Measurements from ENCODE around the gene IZUMO1R. TPM values are rescaled to one million over a fixed set of nuclear protein-coding genes. Genes with fewer than 3 reads are reported as not detected.
"Not testable (repeated sequence)": the region's sequence is repeated elsewhere in the genome, so short reads cannot be mapped to it uniquely, and the experiment has no call there.

The IZUMO1R gene
- polyA plus RNA-seq, 3 donors: not detected

DNA sequence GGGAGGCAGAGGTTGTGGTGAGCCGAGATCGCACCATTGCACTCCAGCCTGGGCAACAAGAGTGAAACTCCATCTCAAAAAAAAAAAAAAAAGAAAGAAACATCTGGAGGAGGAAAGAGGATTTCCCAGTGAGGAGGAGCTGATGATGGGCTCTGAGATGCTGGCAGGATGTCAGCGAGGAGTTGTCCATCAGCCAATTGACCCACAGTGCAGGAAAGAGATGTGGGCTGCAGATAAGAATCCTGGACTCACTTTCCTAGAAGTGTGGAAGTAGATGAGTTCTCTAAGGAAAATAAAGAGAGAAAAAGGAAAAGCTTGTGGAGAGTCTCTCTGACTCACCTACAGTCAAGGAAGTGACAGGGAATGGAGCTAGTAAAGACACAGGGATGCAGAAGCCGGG, 9.7 kb downstream of the IZUMO1R start:
- DNase-seq (ENCODE audit: extremely low read depth in 1 of 11, low read depth in 9 of 11, low spot score in 4 of 11): no peak

DNA sequence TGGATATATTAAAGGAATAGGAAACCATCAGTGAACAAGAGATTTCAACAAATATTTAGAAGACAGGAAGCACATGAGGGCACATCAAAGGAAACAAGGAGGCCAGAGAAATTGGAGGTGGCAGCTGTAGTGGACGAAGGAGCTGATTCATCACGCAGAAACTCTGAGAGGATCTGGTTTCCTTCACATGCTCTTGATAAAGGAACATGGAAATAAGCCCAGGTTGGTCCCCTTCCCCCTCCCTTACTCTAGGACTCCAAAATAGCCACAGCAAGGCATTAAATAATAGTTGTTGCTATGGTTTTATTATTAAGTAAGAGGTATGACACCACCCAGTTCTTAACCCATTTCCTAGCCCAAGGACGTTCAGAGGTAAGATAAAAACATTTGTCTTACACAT, 11.3 kb downstream of the IZUMO1R start:
- DNase-seq (ENCODE audit: extremely low read depth in 1 of 11, low read depth in 9 of 11, low spot score in 4 of 11): no peak

DNA sequence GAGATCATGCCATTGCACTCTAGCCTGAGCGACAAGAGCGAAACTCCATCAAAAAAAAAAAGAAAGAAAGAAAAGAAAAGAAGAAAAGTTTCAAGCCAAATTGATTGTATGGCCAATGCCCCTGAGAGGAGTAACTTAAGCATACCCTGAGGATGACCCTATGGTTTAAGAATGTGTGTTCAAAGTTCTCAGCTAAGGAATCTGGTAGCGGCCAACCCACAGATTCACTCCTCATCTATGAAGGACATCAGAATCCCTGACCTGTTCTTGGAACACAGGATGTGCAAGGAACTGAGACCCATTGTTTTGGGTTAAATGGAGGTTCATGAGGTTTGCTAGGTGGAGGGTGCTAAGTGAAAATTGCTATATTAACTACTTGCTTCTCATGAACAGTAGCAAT, 18.1 kb downstream of the IZUMO1R start:
- no peak for DNase-seq (ENCODE audit: extremely low read depth in 1 of 11, low read depth in 9 of 11, low spot score in 4 of 11)

DNA sequence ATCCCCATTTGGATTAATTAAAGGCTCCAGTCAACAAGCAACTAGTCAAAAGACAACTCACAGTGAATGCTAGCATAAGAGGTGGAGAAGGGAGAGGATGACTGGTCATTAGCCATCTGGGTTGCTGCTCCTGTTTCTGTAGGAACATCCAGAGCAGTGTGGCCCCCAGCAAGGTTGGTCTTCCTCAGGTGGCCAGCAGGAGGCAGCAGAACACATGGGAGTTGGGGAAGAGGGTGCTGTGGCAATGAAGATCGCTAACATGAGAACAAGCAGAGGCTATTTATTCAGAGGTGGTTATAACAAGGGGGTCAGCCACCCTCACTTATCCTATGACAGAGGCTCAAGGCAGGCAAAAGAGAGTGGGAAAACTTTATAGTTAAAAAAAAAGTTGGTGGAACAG, 21.3 kb downstream of the IZUMO1R start:
- DNase-seq (ENCODE audit: extremely low read depth in 1 of 11, low read depth in 9 of 11, low spot score in 4 of 11): no peak

DNA sequence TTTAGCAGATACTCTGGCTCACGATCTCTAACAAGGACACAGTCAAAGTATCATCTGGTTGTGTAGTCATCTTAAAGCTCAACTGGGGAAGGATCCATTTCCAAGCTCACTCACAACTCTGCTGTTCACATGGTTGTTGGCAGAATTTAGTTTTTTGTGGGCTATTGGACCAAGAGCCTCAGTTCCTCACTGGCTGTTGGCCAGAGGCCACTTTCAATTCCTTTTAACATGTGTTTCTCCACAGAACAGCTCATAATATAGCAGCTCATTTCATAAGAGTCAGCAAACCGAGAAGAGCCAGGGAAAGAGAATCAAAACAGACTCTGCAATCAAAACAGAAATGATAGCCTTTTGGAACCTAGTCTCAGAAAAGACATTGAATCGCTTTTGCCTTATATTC, 22.6 kb downstream of the IZUMO1R start:
- DNase-seq (ENCODE audit: extremely low read depth in 1 of 11, low read depth in 9 of 11, low spot score in 4 of 11): no peak

DNA sequence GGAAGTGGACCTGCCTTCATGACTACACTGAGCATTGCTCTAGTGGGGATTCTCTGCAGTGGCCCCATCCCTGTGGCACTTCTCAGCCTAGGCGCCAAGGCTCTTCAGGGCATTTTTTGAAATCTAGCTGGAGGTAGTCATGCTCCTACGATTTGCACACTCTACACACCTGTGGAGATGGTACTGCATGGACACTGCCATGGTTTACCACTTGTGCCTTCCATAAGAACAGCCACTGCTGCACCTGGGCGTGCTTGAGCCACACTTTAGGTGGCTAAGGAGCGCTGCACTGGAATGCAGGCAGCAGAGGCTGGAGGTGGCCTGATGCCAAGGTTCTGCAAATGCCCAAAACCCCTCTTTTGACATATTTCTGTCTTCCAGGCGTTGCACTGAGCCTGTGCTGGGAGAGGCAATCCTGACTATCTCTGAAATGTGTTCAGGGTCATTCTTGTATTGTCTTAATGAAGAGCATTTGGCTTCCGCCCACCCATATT, 24.3 kb downstream of the IZUMO1R start:
- DNase-seq (ENCODE audit: extremely low read depth in 1 of 11, low read depth in 9 of 11, low spot score in 4 of 11): no peak

DNA sequence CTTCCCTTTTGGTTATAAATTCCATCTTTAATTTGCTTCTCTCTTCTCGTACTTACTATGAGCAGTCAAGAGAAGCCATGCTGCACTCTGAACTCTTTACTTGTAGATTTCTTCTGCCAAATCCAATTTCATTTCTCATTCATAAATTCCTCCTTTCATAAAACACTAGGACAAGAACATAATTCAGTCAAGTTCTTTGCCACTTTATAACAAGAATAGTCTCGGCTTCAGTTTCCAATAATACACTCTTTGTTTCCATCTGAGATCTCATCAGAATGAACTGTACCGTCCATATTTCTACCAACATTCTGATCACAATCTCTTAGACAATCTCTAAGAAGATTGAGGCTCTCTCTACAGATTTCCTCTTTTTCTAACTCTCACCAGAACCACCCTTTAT, 25.1 kb downstream of the IZUMO1R start:
- no peak for DNase-seq (ENCODE audit: extremely low read depth in 1 of 11, low read depth in 9 of 11, low spot score in 4 of 11)

DNA sequence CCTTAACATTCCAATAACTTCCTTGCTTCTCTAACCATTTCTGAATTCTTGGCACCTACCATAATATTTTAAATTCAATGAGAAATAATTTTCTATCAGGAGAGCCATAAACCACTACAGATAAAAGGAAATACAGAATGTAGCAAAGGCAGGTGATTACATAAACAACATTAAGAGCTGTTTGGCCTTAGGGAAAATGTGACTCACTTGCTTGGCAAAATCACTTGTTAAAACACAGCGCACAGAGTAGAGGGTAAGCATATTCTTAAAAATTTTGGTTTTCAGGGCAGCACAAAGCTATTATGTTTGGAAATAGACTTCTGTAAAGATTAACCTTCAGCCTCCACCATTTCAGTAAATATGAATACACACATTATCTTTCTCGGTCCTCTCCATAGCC, 26.4 kb downstream of the IZUMO1R start:
- DNase-seq (ENCODE audit: extremely low read depth in 1 of 11, low read depth in 9 of 11, low spot score in 4 of 11): no peak

DNA sequence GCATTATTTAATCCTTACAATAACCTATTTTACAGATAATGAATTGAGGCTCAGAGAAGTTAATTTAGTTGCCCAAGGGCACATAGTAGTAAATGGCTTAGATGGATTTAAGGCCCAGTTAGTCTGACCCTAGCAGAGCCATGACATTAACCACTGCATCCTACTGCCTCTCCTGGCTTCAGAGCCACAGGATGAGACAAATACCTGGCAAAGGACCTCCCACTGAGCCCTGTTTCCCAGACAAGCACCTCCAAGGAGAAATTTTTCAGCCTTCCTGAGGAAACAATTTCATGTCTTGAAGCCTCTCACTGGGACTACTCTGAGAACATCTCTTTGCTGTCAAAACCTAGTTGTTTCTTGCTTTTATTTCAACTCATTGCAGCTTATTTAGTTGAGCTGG, 28.4 kb downstream of the IZUMO1R start:
- DNase-seq (ENCODE audit: extremely low read depth in 1 of 11, low read depth in 9 of 11, low spot score in 4 of 11): no peak

DNA sequence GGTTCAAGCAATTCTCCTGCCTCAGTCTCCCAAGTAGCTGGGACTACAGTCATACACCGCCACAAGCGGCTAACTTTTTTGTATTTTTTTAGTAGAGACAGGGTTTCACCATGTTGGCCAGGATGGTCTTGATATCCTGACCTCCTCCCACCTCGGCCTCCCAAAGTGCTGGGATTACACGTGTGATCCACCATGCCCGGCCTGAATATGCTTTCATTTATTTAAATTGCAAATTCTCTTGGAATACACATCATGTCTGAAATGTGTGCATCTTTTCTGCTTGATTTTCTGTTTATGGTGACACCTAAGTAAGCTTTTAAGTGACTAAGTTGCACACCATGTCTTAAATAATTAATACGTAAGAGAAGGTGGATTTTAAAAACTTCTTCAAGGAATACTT, 31.7 kb downstream of the IZUMO1R start:
- DNase-seq (ENCODE audit: extremely low read depth in 1 of 11, low read depth in 9 of 11, low spot score in 4 of 11): no peak

DNA sequence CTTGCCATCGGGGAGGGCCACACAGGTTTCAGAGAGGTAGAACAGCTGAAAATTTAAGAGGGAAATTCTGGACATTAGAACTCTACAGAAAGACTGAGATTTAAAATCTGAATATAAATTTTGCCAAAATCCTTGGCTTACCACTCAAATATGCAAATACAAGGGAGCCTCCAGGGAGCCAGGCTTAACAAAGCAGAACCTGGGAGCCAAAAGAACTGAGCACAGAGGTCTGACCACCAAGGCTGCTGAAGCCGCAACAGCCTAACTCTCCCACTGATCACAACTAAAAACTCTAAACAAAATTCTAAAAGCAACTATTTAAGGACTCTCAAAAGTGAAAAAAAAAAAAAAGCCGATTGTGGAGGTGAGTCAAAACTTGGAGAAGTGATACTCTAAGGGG, 34.3 kb downstream of the IZUMO1R start:
- DNase-seq (ENCODE audit: extremely low read depth in 1 of 11, low read depth in 9 of 11, low spot score in 4 of 11): no peak

DNA sequence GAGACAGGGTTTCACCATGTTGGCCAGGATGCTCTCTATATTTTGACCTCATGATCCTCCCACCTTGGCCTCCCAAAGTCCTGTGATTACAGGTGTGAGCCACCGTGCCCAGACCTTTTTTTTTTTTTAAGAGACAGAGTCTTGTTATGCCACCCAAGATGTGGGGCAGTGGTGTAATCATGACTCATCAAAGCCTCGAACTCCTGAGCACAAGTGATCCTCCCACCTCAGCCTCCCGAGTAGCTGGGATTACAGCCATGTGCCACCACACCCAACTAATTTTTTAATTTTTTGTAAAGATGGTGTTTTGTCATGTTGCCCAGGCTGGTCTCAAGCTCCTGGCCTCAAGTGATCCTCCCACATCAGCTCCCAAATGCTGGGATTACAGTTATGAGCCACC, 37.9 kb downstream of the IZUMO1R start:
- no peak for DNase-seq (ENCODE audit: extremely low read depth in 1 of 11, low read depth in 9 of 11, low spot score in 4 of 11)

DNA sequence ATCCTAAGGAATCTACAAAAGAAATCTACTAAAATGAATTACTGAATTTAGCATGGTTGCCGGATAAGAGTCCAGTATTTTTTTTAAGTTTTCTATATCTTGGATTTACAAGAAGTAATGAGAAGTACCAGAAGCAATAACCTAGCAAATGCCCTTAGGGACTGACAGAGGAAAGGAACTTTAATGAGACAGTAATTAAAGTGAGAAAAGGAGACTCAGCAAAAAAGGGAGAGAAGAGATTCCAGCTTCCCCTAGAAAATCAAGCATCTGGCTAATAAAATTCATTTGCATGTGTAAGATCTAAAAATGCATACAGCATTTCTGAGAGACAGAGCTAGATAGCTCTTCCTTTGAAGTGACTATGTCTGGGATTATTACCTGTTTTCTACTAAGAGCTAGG, 39.1 kb downstream of the IZUMO1R start:
- no peak for DNase-seq (ENCODE audit: extremely low read depth in 1 of 11, low read depth in 9 of 11, low spot score in 4 of 11)

DNA sequence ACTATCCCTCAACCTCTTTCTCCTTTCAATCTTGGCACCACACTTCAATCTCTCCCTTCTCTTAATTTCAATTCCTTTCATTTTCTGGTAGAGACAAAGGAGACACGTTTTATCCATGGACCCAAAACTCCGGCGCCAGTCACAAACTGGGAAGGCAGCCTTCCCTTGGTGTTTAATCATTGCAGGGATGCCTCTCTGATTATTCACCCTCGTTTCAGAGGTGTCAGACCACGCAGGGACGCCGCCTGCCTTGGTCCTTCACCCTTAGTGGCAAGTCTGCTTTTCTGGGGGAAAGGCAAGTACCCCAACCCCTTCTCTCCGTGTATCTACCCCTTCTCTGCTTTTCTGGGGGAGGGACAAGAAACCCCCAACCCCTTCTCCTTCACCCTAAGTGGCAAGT, 41.9 kb downstream of the IZUMO1R start:
- DNase-seq (ENCODE audit: extremely low read depth in 1 of 11, low read depth in 9 of 11, low spot score in 4 of 11): not testable (repeated sequence)

DNA sequence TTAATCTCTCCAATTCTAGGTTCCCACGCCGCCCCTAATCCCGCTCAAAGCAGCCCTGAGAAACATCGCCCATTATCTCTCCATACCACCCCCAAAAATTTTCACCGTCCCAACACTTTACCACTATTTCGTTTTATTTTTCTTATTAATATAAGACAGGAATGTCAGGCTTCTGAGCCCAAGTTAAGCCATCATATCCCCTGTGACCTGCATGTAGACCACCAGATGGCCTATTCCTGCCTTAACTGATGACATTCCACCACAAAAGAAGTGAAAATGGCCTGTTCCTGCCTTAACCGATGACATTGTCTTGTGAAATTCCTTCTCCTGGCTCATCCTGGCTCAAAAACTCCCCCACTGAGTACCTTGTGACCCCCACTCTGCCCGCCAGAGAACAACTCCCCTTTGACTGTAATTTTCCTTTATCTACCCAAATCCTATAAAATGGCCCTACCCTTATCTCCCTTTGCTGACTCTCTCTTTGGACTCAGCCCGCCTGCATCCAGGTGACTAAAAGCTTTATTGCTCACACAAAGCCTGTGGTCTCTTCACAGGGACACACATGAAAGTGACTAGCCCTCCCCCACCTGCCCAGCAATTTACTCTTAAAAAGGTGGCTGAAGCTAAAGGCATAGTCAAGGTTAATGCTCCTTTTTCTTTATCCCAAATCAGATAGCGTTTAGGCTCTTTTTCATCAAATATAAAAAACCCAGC, 46.6 kb downstream of the IZUMO1R start:
- DNase-seq (ENCODE audit: extremely low read depth in 1 of 11, low read depth in 9 of 11, low spot score in 4 of 11): not testable (repeated sequence)

Other genes with a start within 250 kb of the IZUMO1R start
- 10 to 100 TPM; 22.7 to 27.9 (median 27.2) TPM for gene PANX1, start 175.7 kb upstream of the IZUMO1R start, polyA plus RNA-seq (ENCODE audit: insufficient read length in 3 of 3)
- under 1 TPM; 0.38 to 0.70 (median 0.58) TPM for gene GPR83, start 96.8 kb downstream of the IZUMO1R start, polyA plus RNA-seq (ENCODE audit: insufficient read length in 3 of 3)
- gene MRE11, start 189.3 kb downstream of the IZUMO1R start, polyA plus RNA-seq (ENCODE audit: insufficient read length in 3 of 3): 10 to 100 TPM; 26.8 to 32.6 (median 28.3) TPM
- gene ANKRD49, start 189.4 kb downstream of the IZUMO1R start, polyA plus RNA-seq (ENCODE audit: insufficient read length in 3 of 3): 10 to 100 TPM; 22.8 to 29.7 (median 24.0) TPM
- under 1 TPM in 2 of 3 donors, not detected in 1; 0.24 to 0.29 TPM for gene C11orf97, start 207.9 kb downstream of the IZUMO1R start, polyA plus RNA-seq (ENCODE audit: insufficient read length in 3 of 3)
- 1 to 10 TPM; 5.3 to 5.9 (median 5.3) TPM for gene FUT4, start 239.3 kb downstream of the IZUMO1R start, polyA plus RNA-seq (ENCODE audit: insufficient read length in 3 of 3)